ENCODE data around the gene ASB2. TPM values are rescaled to one million over a fixed set of nuclear protein-coding genes. Genes with fewer than 3 reads are reported as not detected.
A peak's percentile ranks its signal among the peaks of the same experiment; 100 is the strongest.

The ASB2 gene
- total RNA-seq, 2 donors from 2014 or later: 47.2 to 48.3 TPM

GRCh38 chr14:94001501-94002396, 25.4 kb upstream of the ASB2 start:
- peak overlapping the region; percentile 19 for H3K4me3 ChIP-seq
- H3K36me3 ChIP-seq: no peaks in the 10 kb centered on the region
- no peaks in the 10 kb centered on the region for H3K9me3 ChIP-seq
- peak; percentile 77 for ATAC-seq (ENCODE audit: insufficient number of reproducible peaks, low FRiP score, low read depth)
- no peak overlapping the region for H3K27ac ChIP-seq
- H3K27me3 ChIP-seq (replicated peaks; ENCODE audit: insufficient read depth): no peaks in the 10 kb centered on the region
- H3K4me1 ChIP-seq (ENCODE audit: control insufficient read depth in 1 of 2, low read depth in 2 of 2): peaks cover under 1 to 20% of the 10 kb centered on the region in 2 donors
- peak; percentile 95 for TF ChIP-seq CTCF (IDR thresholded peaks at IDR 0.05)
- DNase-seq (ENCODE audit: low spot score): no peak

- Histone ChIP-seq H3K4me3 (no peak overlapping the region), H3K9me3 (no peaks in the 10 kb centered on the region), H3K4me1 (ENCODE audit: control insufficient read depth in 1 of 2, low read depth in 2 of 2) (peaks cover 8 to 27% of the 10 kb centered on the region in 2 donors), H3K27ac (no peak overlapping the region), H3K27me3 (replicated peaks; ENCODE audit: insufficient read depth) (no peaks in the 10 kb centered on the region), H3K36me3 (no peaks in the 10 kb centered on the region)
- no peak for TF ChIP-seq CTCF (IDR thresholded peaks at IDR 0.05)
- DNase-seq (ENCODE audit: low spot score) (no peak), ATAC-seq (ENCODE audit: insufficient number of reproducible peaks, low FRiP score, low read depth) (no peak)
Measured at GRCh38 chr14:94001016-94001415, 24.6 kb upstream of the ASB2 start.

- Histone ChIP-seq H3K4me3 (no peak overlapping the region), H3K36me3 (no peaks in the 10 kb centered on the region), H3K27me3 (replicated peaks; ENCODE audit: insufficient read depth) (no peaks in the 10 kb centered on the region), H3K9me3 (no peaks in the 10 kb centered on the region), H3K27ac (no peak overlapping the region), H3K4me1 (ENCODE audit: control insufficient read depth in 1 of 2, low read depth in 2 of 2) (peaks cover 15 to 35% of the 10 kb centered on the region in 2 donors)
- ATAC-seq (ENCODE audit: insufficient number of reproducible peaks, low FRiP score, low read depth): no peak
- no peak for TF ChIP-seq CTCF (IDR thresholded peaks at IDR 0.05)
- DNase-seq (ENCODE audit: low spot score): no peak
Measured at GRCh38 chr14:94000267-94000666, 23.9 kb upstream of the ASB2 start.

GRCh38 chr14:93999573-93999972, 23.2 kb upstream of the ASB2 start:
- ATAC-seq (ENCODE audit: insufficient number of reproducible peaks, low FRiP score, low read depth) (no peak), DNase-seq (ENCODE audit: low spot score) (no peak)
- H3K4me3 ChIP-seq: no peak overlapping the region
- no peak overlapping the region for H3K27ac ChIP-seq
- no peaks in the 10 kb centered on the region for H3K9me3 ChIP-seq
- TF ChIP-seq CTCF (IDR thresholded peaks at IDR 0.05): no peak
- no peaks in the 10 kb centered on the region for H3K36me3 ChIP-seq
- H3K4me1 ChIP-seq (ENCODE audit: control insufficient read depth in 1 of 2, low read depth in 2 of 2): peaks cover 15 to 38% of the 10 kb centered on the region in 2 donors
- no peaks in the 10 kb centered on the region for H3K27me3 ChIP-seq (replicated peaks; ENCODE audit: insufficient read depth)

- no peak for ATAC-seq (ENCODE audit: insufficient number of reproducible peaks, low FRiP score, low read depth)
- peaks cover 15 to 44% of the 10 kb centered on the region in 2 donors for H3K4me1 ChIP-seq (ENCODE audit: control insufficient read depth in 1 of 2, low read depth in 2 of 2)
- TF ChIP-seq CTCF (IDR thresholded peaks at IDR 0.05): no peak
Measured at GRCh38 chr14:93998871-93999403, 22.6 kb upstream of the ASB2 start.

More at GRCh38 chr14:93998871-93999403, 22.6 kb upstream of the ASB2 start:
- H3K4me3 ChIP-seq: no peak overlapping the region
- no peak for DNase-seq (ENCODE audit: low spot score)
- no peaks in the 10 kb centered on the region for H3K9me3 ChIP-seq
- H3K27ac ChIP-seq: no peak overlapping the region
- no peaks in the 10 kb centered on the region for H3K27me3 ChIP-seq (replicated peaks; ENCODE audit: insufficient read depth)
- no peaks in the 10 kb centered on the region for H3K36me3 ChIP-seq

All from thoracic aorta (tissue), 2 donors.